Trophoblast cell (in vitro differentiated cells and primary cell): ENCODE measurements around the gene LMAN2L.

Experiments
- DNase-seq, 2 donors: peaks; one replicate each; pipeline ENCODE4 v3.0.0-alpha.2; 2016
- H2AFZ ChIP-seq: 2 replicates; pipeline ENCODE4 v1.6.1; 2013; ENCODE audit warnings: low read length, moderate library complexity, mild to moderate bottlenecking; ENCODE audit not compliant: insufficient read depth, poor library complexity
- H2AK5ac ChIP-seq: 2 replicates; pipeline ENCODE4 v1.6.1; 2013; ENCODE audit warnings: mild to moderate bottlenecking, low read length
- H2BK120ac ChIP-seq: 2 replicates; pipeline ENCODE4 v1.6.1; 2013; ENCODE audit warnings: low read length, mild to moderate bottlenecking, moderate library complexity; ENCODE audit not compliant: insufficient read depth, poor library complexity
- H2BK12ac ChIP-seq: 2 replicates; pipeline ENCODE4 v1.6.1; 2013; ENCODE audit warnings: mild to moderate bottlenecking, low read length, moderate library complexity
- H2BK5ac ChIP-seq: 2 replicates; pipeline ENCODE4 v1.6.1; 2013; ENCODE audit warnings: low read length, low read depth, moderate library complexity, mild to moderate bottlenecking; ENCODE audit not compliant: poor library complexity
- H3K14ac ChIP-seq: 2 replicates; pipeline ENCODE4 v1.6.1; 2013; ENCODE audit warnings: mild to moderate bottlenecking, low read length
- H3K18ac ChIP-seq: 2 replicates; pipeline ENCODE4 v1.6.1; 2013; ENCODE audit warnings: mild to moderate bottlenecking, low read length
- H3K23ac ChIP-seq: 2 replicates; pipeline ENCODE4 v1.6.1; 2013; ENCODE audit warnings: low read length
- H3K27ac ChIP-seq: 2 replicates; pipeline ENCODE4 v1.5.1; 2013; ENCODE audit warnings: low read depth, mild to moderate bottlenecking, inconsistent platforms, low read length, moderate library complexity
- H3K27me3 ChIP-seq: 2 replicates; pipeline ENCODE4 v1.6.1; 2013; ENCODE audit warnings: inconsistent platforms, mild to moderate bottlenecking, low read length, moderate library complexity; ENCODE audit not compliant: insufficient read depth
- H3K36me3 ChIP-seq, 2 experiments: 1 replicate in 1 of 2; 2 replicates in 1 of 2; pipeline ENCODE4 v1.6.1; 2013; ENCODE audit warnings: low read length in 2 of 2, mild to moderate bottlenecking in 2 of 2, moderate library complexity in 1 of 2; ENCODE audit not compliant: insufficient read depth in 2 of 2, control insufficient read depth in 1 of 2
- H3K4ac ChIP-seq: 2 replicates; pipeline ENCODE4 v1.6.1; 2013; ENCODE audit warnings: low read depth, mild to moderate bottlenecking, low read length, moderate library complexity
- H3K4me1 ChIP-seq, 2 experiments: 1 replicate in 1 of 2; 2 replicates in 1 of 2; pipeline ENCODE4 v1.6.1; 2013; ENCODE audit warnings: low read length in 2 of 2, mild to moderate bottlenecking in 2 of 2, moderate library complexity in 1 of 2; ENCODE audit not compliant: insufficient read depth in 2 of 2, control insufficient read depth in 1 of 2
- H3K4me2 ChIP-seq: 2 replicates; pipeline ENCODE4 v1.6.1; 2013; ENCODE audit warnings: inconsistent platforms, mild to moderate bottlenecking, low read length, moderate library complexity
- H3K4me3 ChIP-seq: 2 replicates; pipeline ENCODE4 v1.5.1; 2013; ENCODE audit warnings: mild to moderate bottlenecking, low read depth, low read length, inconsistent platforms
- H3K79me1 ChIP-seq: one replicate; pipeline ENCODE4 v1.6.1; 2013; ENCODE audit warnings: low read length
- H3K79me2 ChIP-seq: 2 replicates; pipeline ENCODE4 v1.6.1; 2013; ENCODE audit warnings: low read length, mild to moderate bottlenecking; ENCODE audit not compliant: control insufficient read depth, insufficient read depth, poor library complexity
- H3K9ac ChIP-seq: 2 replicates; pipeline ENCODE4 v1.6.1; 2013; ENCODE audit warnings: mild to moderate bottlenecking, low read length
- H3K9me3 ChIP-seq: 2 replicates; pipeline ENCODE4 v1.6.1; 2013; ENCODE audit warnings: low read depth, mild to moderate bottlenecking, control low read depth, inconsistent platforms, low read length; ENCODE audit not compliant: insufficient read depth
- H4K12ac ChIP-seq: 2 replicates; pipeline ENCODE4 v1.6.1; 2013; ENCODE audit warnings: low read depth, mild to moderate bottlenecking, low read length, moderate library complexity
- H4K8ac ChIP-seq: 2 replicates; pipeline ENCODE4 v1.6.1; 2013; ENCODE audit warnings: low read depth, mild to moderate bottlenecking, low read length, moderate library complexity
- H4K91ac ChIP-seq: one replicate; pipeline ENCODE4 v1.6.1; 2013; ENCODE audit warnings: low read depth, mild to moderate bottlenecking, low read length, moderate library complexity
- WGBS: extraction: QIAGEN DNeasy Blood & Tissue Kit; methylation state at CpG from one replicate; pipeline ENCODE4 v1.1.7; 2013; ENCODE audit warnings: missing lambda C conversion rate; ENCODE audit not compliant: insufficient read length, insufficient coverage; ENCODE audit errors: extremely low coverage; 5-methylcytosine and 5-hydroxymethylcytosine counted together

The LMAN2L gene

GRCh38 chr2:96760986-96761832, 21.3 kb upstream of the LMAN2L start:
- Histone ChIP-seq H4K12ac (peak overlapping the region; percentile 33), H3K27me3 (no peaks in the 10 kb centered on the region), H3K9ac (peak overlapping the region; percentile 34), H3K9me3 (no peaks in the 10 kb centered on the region), H3K23ac (no peak overlapping the region), H2AFZ (peak overlapping the region; percentile 4), H3K4me2 (peak overlapping the region; percentile 61), H3K79me1 (peaks cover 11% of the 10 kb centered on the region), H4K91ac (peak overlapping the region; percentile 64), H3K4me3 (peak overlapping the region; percentile 71), H3K36me3 (no peaks in the 10 kb centered on the region), H3K4ac (peak overlapping the region; percentile 56), H2AK5ac (peak overlapping the region; percentile 84), H3K79me2 (peaks cover 10% of the 10 kb centered on the region), H4K8ac (peak overlapping the region; percentile 24), H2BK12ac (peak overlapping the region; percentile 58), H2BK120ac (peak overlapping the region; percentile 3), H3K4me1 (peaks cover 26 to 37% of the 10 kb centered on the region in 2 experiments), H3K27ac (no peak overlapping the region), H3K18ac (peak overlapping the region; percentile 75), H2BK5ac (no peak overlapping the region), H3K14ac (peak overlapping the region; percentile 69)
- DNase-seq: peak in 1 of 2 donors; percentile 37
- no CpG with 5 or more reads among the region's 59 CpGs for WGBS

DNA sequence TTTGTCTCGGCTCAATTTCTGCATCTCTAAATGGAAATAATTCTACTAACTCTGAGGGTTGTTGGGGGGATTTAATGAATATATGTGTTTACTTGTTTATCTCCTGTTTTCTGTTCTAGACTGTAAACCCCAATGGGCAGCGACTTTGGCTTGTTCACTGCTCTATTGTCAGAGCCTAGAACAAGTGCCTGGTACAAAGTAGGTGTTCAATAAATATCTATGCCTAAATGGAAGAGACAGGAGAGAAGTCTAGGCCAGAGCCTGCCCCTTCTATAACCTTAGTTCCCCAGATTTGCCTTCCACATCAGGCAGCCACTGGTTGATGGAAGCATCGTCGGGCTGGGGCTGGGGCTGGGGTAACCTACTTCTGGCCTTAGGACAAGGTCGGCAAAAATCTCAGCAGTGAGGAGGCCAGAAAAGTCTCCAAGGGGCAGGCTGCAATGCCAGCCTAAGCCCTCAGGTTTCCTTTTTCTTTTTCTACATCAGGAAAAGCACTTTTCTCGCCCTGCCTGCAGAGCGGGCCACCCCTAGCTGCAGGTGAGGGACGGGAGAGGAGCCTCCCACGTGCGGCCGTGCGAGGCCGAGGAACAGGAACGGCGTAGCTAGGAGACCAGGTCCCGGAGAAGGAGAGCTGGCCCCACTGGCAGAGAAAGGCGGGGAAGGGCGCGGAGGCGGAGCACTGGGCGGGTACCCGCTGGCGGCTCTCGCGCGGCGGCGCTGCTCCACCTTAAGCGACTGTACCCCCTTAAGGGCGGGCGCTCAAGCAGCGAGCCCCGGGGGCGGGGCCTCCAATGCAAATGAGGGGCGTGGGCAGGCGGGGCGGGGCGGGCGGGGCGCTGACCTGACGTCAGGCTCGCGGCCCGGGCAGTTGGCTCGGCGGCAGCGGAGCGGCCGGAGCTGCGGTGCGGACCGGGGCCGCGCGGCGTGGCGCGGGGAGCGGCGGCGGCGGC, 20.4 kb upstream of the LMAN2L start, which contains the start of gene CNNM4:
CNNM4 (plus strand) TSS at position 867 of the 950 bp plus-strand sequence. CDS start 98 bp downstream, outside the sequence.
- Histone ChIP-seq H3K79me1 (peaks cover 11% of the 10 kb centered on the region), H4K8ac (peak within 1 kb of the TSS; percentile 71), H3K36me3 (no peaks in the 10 kb centered on the region), H3K79me2 (peaks cover 10% of the 10 kb centered on the region), H2AK5ac (peak within 1 kb of the TSS; percentile 84), H3K4me1 (peaks cover 26 to 37% of the 10 kb centered on the region in 2 experiments), H2BK5ac (no peak within 1 kb of the TSS), H3K9ac (peak within 1 kb of the TSS; percentile 34), H2AFZ (peak within 1 kb of the TSS; percentile 72), H3K4me3 (peak within 1 kb of the TSS; percentile 71), H3K27ac (no peak within 1 kb of the TSS), H2BK12ac (peak within 1 kb of the TSS; percentile 58), H3K14ac (peak within 1 kb of the TSS; percentile 69), H3K27me3 (no peaks in the 10 kb centered on the region), H3K4ac (peak within 1 kb of the TSS; percentile 56), H4K91ac (peak within 1 kb of the TSS; percentile 64), H3K9me3 (no peaks in the 10 kb centered on the region), H3K18ac (peak within 1 kb of the TSS; percentile 75), H4K12ac (peak within 1 kb of the TSS; percentile 33), H2BK120ac (peak within 1 kb of the TSS; percentile 34), H3K23ac (no peak within 1 kb of the TSS), H3K4me2 (peak within 1 kb of the TSS; percentile 61)
- peak; percentile 84 to 85 for DNase-seq
- no CpG with 5 or more reads among the region's 62 CpGs for WGBS

- peaks cover 11% of the 10 kb centered on the region for H3K79me1 ChIP-seq
- H3K36me3 ChIP-seq: no peaks in the 10 kb centered on the region
- no peak overlapping the region for H4K12ac ChIP-seq
- H3K4ac ChIP-seq: no peak overlapping the region
- H3K9me3 ChIP-seq: no peaks in the 10 kb centered on the region
- H2BK120ac ChIP-seq: no peak overlapping the region
- H3K18ac ChIP-seq: no peak overlapping the region
- H3K79me2 ChIP-seq: peaks cover 10% of the 10 kb centered on the region
- H2BK5ac ChIP-seq: no peak overlapping the region
- no peak overlapping the region for H3K14ac ChIP-seq
- no peak overlapping the region for H4K8ac ChIP-seq
- H3K27me3 ChIP-seq: no peaks in the 10 kb centered on the region
- H3K27ac ChIP-seq: no peak overlapping the region
- H2BK12ac ChIP-seq: no peak overlapping the region
- H3K4me2 ChIP-seq: no peak overlapping the region
- H2AFZ ChIP-seq: no peak overlapping the region
- WGBS: no CpG with 5 or more reads among the region's 4 CpGs
- no peak overlapping the region for H2AK5ac ChIP-seq
- H3K23ac ChIP-seq: no peak overlapping the region
- H3K4me1 ChIP-seq: peaks cover 26 to 36% of the 10 kb centered on the region in 2 experiments
- DNase-seq: no peak
- no peak overlapping the region for H3K9ac ChIP-seq
- H3K4me3 ChIP-seq: no peak overlapping the region
- H4K91ac ChIP-seq: no peak overlapping the region
Measured at GRCh38 chr2:96759548-96759947, 19.7 kb upstream of the LMAN2L start.

GRCh38 chr2:96758987-96759386, 19.1 kb upstream of the LMAN2L start:
- no peaks in the 10 kb centered on the region for H3K9me3 ChIP-seq
- no peak overlapping the region for H3K18ac ChIP-seq
- no peak overlapping the region for H2AK5ac ChIP-seq
- H3K79me1 ChIP-seq: peaks cover 11% of the 10 kb centered on the region
- no peak for DNase-seq
- no peak overlapping the region for H3K14ac ChIP-seq
- H3K36me3 ChIP-seq: no peaks in the 10 kb centered on the region
- H4K8ac ChIP-seq: no peak overlapping the region
- no peaks in the 10 kb centered on the region for H3K27me3 ChIP-seq
- H2BK120ac ChIP-seq: no peak overlapping the region
- H4K12ac ChIP-seq: no peak overlapping the region
- no peak overlapping the region for H3K4ac ChIP-seq
- no peak overlapping the region for H3K9ac ChIP-seq
- no peak overlapping the region for H3K27ac ChIP-seq
- H3K23ac ChIP-seq: no peak overlapping the region
- no peak overlapping the region for H4K91ac ChIP-seq
- peaks cover 10% of the 10 kb centered on the region for H3K79me2 ChIP-seq
- no peak overlapping the region for H2AFZ ChIP-seq
- WGBS: no CpG with 5 or more reads among the region's 3 CpGs
- H3K4me2 ChIP-seq: no peak overlapping the region
- no peak overlapping the region for H3K4me3 ChIP-seq
- H2BK5ac ChIP-seq: no peak overlapping the region
- peaks cover 26 to 33% of the 10 kb centered on the region in 2 experiments for H3K4me1 ChIP-seq
- no peak overlapping the region for H2BK12ac ChIP-seq
